Measurements from ENCODE around the gene ZC3H18. TPM values are rescaled to one million over a fixed set of nuclear protein-coding genes. Genes with fewer than 3 reads are reported as not detected.

Gene ZC3H18
- total and polyA plus RNA-seq, 12 donors = 18.3 to 28.7 (median 22.0) TPM

DNA sequence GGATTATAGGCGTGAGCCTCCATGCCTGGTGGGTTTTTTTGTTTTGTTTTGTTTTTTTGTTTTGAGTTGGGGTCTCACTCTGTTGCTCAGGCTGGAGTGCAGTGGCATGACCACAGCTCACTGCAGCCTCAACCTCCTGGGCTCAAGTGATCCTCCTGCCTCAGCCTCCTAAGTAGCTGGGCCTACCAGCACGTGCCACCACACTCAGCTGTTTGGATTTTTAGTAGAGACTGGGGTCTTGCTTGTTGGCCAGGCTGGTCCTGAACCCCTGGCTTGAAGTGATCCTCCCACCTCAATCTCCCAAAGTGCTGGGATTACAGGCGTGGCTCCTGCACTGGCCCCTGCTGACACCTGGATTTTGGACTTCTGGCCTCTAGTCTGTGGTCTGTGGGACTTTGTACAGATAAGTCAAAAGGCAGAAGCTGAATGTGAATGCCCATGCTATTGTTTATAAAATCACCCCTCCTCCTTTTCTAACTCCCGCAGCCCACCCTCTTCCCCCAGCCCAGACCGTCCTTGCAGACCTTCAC, 110.4 kb downstream of the ZC3H18 start:
- Histone ChIP-seq H3K4me3 (no peak overlapping the region), H3K9me3 (no peaks in the 10 kb centered on the region), H3K27me3 (peaks cover 0 to 54% (median 10%) of the 10 kb centered on the region in 7 donors), H3K4me1 (peaks cover 0 to 43% (median 6%) of the 10 kb centered on the region in 9 donors), H3K36me3 (peaks cover 0 to 30% (median 0%) of the 10 kb centered on the region in 9 donors), H3K27ac (no peak overlapping the region)
- DNase-seq (no peak), ATAC-seq (no peak)
- TF ChIP-seq, protein P1, sequence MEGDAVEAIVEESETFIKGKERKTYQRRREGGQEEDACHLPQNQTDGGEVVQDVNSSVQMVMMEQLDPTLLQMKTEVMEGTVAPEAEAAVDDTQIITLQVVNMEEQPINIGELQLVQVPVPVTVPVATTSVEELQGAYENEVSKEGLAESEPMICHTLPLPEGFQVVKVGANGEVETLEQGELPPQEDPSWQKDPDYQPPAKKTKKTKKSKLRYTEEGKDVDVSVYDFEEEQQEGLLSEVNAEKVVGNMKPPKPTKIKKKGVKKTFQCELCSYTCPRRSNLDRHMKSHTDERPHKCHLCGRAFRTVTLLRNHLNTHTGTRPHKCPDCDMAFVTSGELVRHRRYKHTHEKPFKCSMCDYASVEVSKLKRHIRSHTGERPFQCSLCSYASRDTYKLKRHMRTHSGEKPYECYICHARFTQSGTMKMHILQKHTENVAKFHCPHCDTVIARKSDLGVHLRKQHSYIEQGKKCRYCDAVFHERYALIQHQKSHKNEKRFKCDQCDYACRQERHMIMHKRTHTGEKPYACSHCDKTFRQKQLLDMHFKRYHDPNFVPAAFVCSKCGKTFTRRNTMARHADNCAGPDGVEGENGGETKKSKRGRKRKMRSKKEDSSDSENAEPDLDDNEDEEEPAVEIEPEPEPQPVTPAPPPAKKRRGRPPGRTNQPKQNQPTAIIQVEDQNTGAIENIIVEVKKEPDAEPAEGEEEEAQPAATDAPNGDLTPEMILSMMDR (IDR thresholded peaks at IDR 0.05) = no peak
- WGBS, 2 donors = 82 to 92% methylated on average over 5 of the region's 5 CpGs
- intact Hi-C loops (cut with DNase I) = no loop called here

DNA sequence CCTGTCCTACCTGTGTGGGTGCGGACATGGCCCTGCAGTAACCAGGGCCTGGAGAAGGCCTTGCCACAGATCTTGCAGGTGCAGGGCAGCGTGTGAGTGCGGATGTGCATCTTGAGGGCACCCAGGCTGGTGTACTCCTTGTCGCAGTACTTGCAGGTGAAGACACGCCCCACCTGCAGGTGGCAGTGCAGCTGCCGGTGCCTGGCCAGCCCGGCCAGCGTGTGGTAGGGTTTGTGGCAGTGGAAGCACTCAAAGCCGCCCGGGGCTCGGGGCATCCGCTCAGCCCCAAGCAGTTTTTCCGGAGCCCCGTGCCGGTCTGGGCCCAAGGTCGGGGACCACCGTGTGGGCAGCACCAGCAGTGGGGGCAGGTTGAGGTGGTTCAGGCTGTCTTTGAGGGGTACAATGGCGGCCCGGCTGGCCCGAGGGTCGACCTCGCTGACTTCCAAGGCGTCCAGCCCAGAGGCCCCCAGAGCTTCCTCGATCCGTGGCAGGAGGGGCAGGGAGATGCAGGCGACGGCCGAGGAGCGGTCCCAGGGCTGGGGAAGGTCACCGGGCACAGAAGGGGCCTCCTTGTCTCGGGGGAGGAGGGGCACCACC, 111.0 kb downstream of the ZC3H18 start:
- 60 to 69% methylated on average over 28 to 31 of the region's 31 CpGs for WGBS, 2 donors
- H3K36me3 ChIP-seq = peaks cover 0 to 28% (median 0%) of the 10 kb centered on the region in 9 donors
- DNase-seq (no peak), ATAC-seq (no peak)
- peaks cover 0 to 48% (median 12%) of the 10 kb centered on the region in 9 donors for H3K4me1 ChIP-seq
- peaks cover 0 to 60% (median 15%) of the 10 kb centered on the region in 7 donors for H3K27me3 ChIP-seq
- TF ChIP-seq, protein P1 (IDR thresholded peaks at IDR 0.05) = peak in 4 of 9 donors; percentile 3 to 33 (median 16)
- no peak overlapping the region for H3K4me3 ChIP-seq
- peak overlapping the region in 1 of 10 donors; percentile 84 for H3K27ac ChIP-seq
- H3K9me3 ChIP-seq = no peaks in the 10 kb centered on the region
- intact Hi-C loops (cut with DNase I) = no loop called here

Other genes starting within 250 kb of the ZC3H18 start
- 1 to 10 TPM in 6 of 10 donors, under 1 TPM in 4; 0.59 to 1.7 (median 1.0) TPM for gene ZNF469, start 187.4 kb upstream of the ZC3H18 start, total RNA-seq
- under 1 TPM; 0.23 to 0.73 TPM for gene ZNF469, start 187.4 kb upstream of the ZC3H18 start, polyA plus RNA-seq
- 1 to 10 TPM; 3.2 to 6.0 (median 4.4) TPM for gene ZFPM1, start 117.1 kb upstream of the ZC3H18 start, total RNA-seq
- gene ZFPM1, start 117.1 kb upstream of the ZC3H18 start, polyA plus RNA-seq = 10 to 100 TPM in 1 of 2 donors, 1 to 10 TPM in 1; 2.0 to 10.4 TPM
- gene IL17C, start 68.2 kb downstream of the ZC3H18 start, total RNA-seq = not detected
- not detected for gene IL17C, start 68.2 kb downstream of the ZC3H18 start, polyA plus RNA-seq
- 100 to 1,000 TPM in 1 of 10 donors, 10 to 100 TPM in 9; 13.0 to 117 (median 27.7) TPM for gene CYBA, start 80.7 kb downstream of the ZC3H18 start, total RNA-seq
- gene CYBA, start 80.7 kb downstream of the ZC3H18 start, polyA plus RNA-seq = 10 to 100 TPM; 72.2 to 90.0 TPM
- 10 to 100 TPM; 15.5 to 25.5 (median 20.2) TPM for gene MVD, start 92.7 kb downstream of the ZC3H18 start, total RNA-seq
- gene MVD, start 92.7 kb downstream of the ZC3H18 start, polyA plus RNA-seq = 10 to 100 TPM; 34.1 to 36.3 TPM
- 1 to 10 TPM in 7 of 10 donors, under 1 TPM in 3; 0.21 to 8.6 (median 1.1) TPM for gene SNAI3, start 116.1 kb downstream of the ZC3H18 start, total RNA-seq
- 1 to 10 TPM; 2.3 to 4.5 TPM for gene SNAI3, start 116.1 kb downstream of the ZC3H18 start, polyA plus RNA-seq
- 10 to 100 TPM; 11.8 to 19.1 (median 14.3) TPM for gene RNF166, start 136.0 kb downstream of the ZC3H18 start, total RNA-seq
- gene RNF166, start 136.0 kb downstream of the ZC3H18 start, polyA plus RNA-seq = 10 to 100 TPM; 13.0 to 38.0 TPM
- gene CTU2, start 136.1 kb downstream of the ZC3H18 start, total RNA-seq = 10 to 100 TPM; 11.8 to 17.3 (median 13.2) TPM
- gene CTU2, start 136.1 kb downstream of the ZC3H18 start, polyA plus RNA-seq = 10 to 100 TPM; 22.3 to 22.6 TPM
- 10 to 100 TPM; 12.3 to 38.0 (median 16.4) TPM for gene PIEZO1, start 214.8 kb downstream of the ZC3H18 start, total RNA-seq
- gene PIEZO1, start 214.8 kb downstream of the ZC3H18 start, polyA plus RNA-seq = 10 to 100 TPM; 51.3 to 78.2 TPM
- 1 to 10 TPM in 4 of 10 donors, under 1 TPM in 6; 0.21 to 2.6 (median 0.58) TPM for gene CDT1, start 233.4 kb downstream of the ZC3H18 start, total RNA-seq
- gene CDT1, start 233.4 kb downstream of the ZC3H18 start, polyA plus RNA-seq = under 1 TPM; 0.15 to 0.22 TPM
- 10 to 100 TPM; 20.8 to 58.0 (median 35.4) TPM for gene APRT, start 241.5 kb downstream of the ZC3H18 start, total RNA-seq
- gene APRT, start 241.5 kb downstream of the ZC3H18 start, polyA plus RNA-seq = 100 to 1,000 TPM in 1 of 2 donors, 10 to 100 TPM in 1; 68.4 to 166 TPM